ENCODE results near the gene ALG12.

The ALG12 gene

DNA sequence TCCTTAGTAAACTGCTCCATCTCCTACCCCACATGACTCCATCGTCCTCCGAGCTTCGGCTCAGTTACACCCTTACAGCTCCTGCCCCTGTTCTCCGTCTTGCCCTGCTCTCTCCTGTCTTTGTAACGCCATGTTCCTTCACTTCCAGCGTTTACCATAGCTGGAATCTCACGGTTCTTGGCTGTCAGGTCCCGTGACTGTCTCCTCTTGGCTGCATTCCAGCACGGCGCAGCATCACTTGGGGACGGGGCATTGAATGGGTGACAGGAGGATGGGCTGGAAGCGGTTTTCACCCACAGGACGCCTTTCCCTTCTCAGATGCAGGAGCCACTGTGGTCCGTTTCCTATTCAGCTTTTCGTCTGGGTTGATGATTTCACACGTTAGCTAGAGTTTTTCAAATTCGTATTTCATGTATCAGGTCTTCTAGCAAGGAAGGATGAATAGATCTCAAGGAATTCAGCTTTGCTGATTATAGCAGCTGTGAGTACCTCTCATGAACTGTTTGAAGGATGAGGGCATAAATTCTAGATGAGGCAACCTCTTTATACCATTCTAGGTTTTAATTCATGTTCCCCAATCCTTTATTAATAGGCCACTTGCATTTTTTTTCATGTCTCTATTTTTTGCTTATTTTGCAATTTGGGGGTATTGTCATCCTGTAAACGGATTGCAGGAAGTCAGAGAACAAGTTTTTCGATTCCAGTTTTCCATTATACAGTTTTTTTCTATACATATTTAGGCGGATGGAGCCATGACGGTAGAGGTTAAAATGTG is 35.5 kb downstream of the ALG12 start:
- H3K4me1 Mint-ChIP-seq (ENCODE audit: low read depth) = peaks cover 5% of the 10 kb centered on the region
- H3K36me3 Mint-ChIP-seq (ENCODE audit: low read depth) = peaks cover 68% of the 10 kb centered on the region
- H3K4me3 Mint-ChIP-seq = no peak overlapping the region
- intact Hi-C loops (cut with micrococcal nuclease) = no loop called here
- peaks cover 12% of the 10 kb centered on the region for H3K9me3 Mint-ChIP-seq
- no peak overlapping the region for H3K27ac Mint-ChIP-seq
- H3K27me3 Mint-ChIP-seq = no peaks in the 10 kb centered on the region

DNA sequence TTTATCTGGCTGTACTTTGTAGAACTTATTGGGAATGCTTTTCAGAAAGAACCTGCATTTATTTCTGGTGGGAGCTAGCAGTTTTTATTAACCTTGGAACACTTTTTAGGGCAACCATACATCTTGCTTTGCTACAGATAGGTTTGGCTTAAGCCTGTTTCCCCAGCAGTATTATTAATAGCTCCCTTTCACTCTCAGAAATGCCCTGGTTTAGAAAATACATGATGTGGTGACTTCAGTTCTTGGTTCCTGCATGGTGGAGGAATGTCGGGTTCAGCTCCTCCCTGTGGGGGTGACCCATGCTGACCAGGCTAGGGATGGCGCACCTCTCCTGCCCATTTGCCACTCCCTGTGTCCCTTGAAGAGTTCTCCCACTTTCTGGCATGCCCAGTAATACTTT is 36.4 kb downstream of the ALG12 start:
- H3K4me3 Mint-ChIP-seq = no peak overlapping the region
- intact Hi-C loops (cut with micrococcal nuclease) = no loop called here
- no peak overlapping the region for H3K27ac Mint-ChIP-seq
- no peaks in the 10 kb centered on the region for H3K27me3 Mint-ChIP-seq
- H3K4me1 Mint-ChIP-seq (ENCODE audit: low read depth) = peaks cover 5% of the 10 kb centered on the region
- H3K36me3 Mint-ChIP-seq (ENCODE audit: low read depth) = peaks cover 63% of the 10 kb centered on the region
- peaks cover 12% of the 10 kb centered on the region for H3K9me3 Mint-ChIP-seq

DNA sequence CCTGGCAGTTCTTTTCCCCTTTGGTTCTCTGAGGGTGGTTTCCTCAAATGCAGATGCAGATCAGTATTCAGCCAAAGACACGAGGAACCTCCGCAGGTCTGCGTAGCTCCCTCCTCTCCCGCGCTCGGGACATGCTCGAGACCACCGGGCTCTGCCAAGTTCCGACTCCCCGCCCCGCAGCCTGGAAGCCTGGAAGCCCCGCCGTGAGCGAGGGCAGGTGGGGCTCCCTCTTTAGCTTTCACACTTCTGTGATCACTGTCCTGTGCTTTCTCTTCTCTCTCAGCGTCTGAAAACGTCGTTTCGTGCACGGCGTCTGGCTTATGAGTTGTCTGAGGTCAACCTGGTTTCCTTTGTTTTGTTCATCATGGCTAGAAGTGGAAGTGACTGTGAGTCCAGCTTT is 38.0 kb downstream of the ALG12 start:
- H3K27ac Mint-ChIP-seq = no peak overlapping the region
- H3K4me1 Mint-ChIP-seq (ENCODE audit: low read depth) = peaks cover 5% of the 10 kb centered on the region
- intact Hi-C loops (cut with micrococcal nuclease) = no loop called here

DNA sequence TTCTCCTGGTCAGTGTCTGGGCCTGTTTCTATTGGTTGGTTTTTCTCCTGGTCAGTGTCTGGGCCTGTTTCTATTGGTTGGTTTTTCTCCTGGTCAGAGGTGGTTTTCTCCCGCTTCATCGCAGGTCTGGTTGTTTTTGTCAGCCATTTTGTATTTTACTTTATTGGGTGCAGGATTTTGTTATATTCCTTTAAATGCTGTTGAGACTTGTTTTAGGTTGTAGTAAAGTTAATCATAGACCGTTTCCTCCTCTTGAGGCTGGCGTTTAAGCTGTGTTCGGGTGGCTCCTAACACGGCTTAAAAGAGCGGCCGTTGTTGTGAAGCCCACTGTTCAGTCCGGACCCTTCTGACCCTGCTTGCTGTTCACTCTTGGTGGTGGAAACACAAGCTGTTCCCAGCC is 38.4 kb downstream of the ALG12 start:
- peaks cover 5% of the 10 kb centered on the region for H3K4me1 Mint-ChIP-seq (ENCODE audit: low read depth)
- peaks cover 57% of the 10 kb centered on the region for H3K36me3 Mint-ChIP-seq (ENCODE audit: low read depth)
- no peak overlapping the region for H3K4me3 Mint-ChIP-seq
- H3K27ac Mint-ChIP-seq = no peak overlapping the region
- no peaks in the 10 kb centered on the region for H3K9me3 Mint-ChIP-seq
- H3K27me3 Mint-ChIP-seq = no peaks in the 10 kb centered on the region
- intact Hi-C loops (cut with micrococcal nuclease) = no loop called here

More for the DNA sequence above, 38.0 kb downstream of the ALG12 start:
- Mint-ChIP-seq H3K9me3 (no peaks in the 10 kb centered on the region), H3K27me3 (no peaks in the 10 kb centered on the region), H3K4me3 (no peak overlapping the region), H3K36me3 (ENCODE audit: low read depth) (peaks cover 57% of the 10 kb centered on the region)

DNA sequence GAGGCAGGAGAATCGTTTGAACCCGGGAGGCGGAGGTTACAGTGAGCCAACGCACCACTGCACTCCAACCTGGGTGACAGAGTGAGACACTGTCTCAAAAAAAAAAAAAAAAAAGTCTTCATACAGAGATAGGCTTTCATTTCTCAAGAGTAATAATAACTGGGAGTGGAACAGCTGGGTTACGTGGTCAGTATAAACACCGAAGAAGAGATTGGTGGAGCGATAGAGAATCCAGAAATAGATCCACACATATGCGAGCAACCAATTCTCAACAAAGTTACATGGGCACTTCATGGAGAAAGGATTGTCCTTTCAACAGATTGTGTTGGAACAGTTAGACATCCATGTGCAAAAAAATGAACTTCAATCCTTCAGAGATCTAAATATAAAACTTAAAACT is 40.0 kb downstream of the ALG12 start:
- Mint-ChIP-seq H3K27me3 (no peaks in the 10 kb centered on the region), H3K36me3 (ENCODE audit: low read depth) (peaks cover 56% of the 10 kb centered on the region), H3K4me1 (ENCODE audit: low read depth) (peaks cover 5% of the 10 kb centered on the region), H3K4me3 (no peak overlapping the region), H3K27ac (no peak overlapping the region), H3K9me3 (no peaks in the 10 kb centered on the region)
- intact Hi-C loops (cut with micrococcal nuclease) = no loop called here

DNA sequence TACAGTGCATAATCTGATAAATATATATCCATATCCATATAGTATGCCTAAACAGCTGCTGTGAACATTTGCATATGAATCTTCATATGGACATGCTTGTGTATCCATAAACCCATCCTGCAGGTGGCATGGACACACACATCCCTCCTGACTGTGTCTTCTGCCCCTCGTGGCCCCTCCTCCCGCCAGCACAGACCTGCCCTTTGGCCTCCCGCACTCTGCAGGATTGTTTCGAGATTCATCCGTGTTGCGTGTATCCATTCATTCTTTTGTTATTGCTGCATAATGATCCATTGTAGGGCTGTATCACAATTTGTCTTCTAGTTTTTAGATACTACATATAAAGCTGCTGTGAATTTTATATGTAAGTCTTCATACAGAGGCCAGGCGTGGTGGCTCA is 40.6 kb downstream of the ALG12 start:
- Mint-ChIP-seq H3K27me3 (no peaks in the 10 kb centered on the region), H3K27ac (no peak overlapping the region), H3K9me3 (no peaks in the 10 kb centered on the region), H3K4me1 (ENCODE audit: low read depth) (peaks cover 4% of the 10 kb centered on the region), H3K4me3 (no peak overlapping the region), H3K36me3 (ENCODE audit: low read depth) (peaks cover 54% of the 10 kb centered on the region)
- intact Hi-C loops (cut with micrococcal nuclease) = no loop called here

DNA sequence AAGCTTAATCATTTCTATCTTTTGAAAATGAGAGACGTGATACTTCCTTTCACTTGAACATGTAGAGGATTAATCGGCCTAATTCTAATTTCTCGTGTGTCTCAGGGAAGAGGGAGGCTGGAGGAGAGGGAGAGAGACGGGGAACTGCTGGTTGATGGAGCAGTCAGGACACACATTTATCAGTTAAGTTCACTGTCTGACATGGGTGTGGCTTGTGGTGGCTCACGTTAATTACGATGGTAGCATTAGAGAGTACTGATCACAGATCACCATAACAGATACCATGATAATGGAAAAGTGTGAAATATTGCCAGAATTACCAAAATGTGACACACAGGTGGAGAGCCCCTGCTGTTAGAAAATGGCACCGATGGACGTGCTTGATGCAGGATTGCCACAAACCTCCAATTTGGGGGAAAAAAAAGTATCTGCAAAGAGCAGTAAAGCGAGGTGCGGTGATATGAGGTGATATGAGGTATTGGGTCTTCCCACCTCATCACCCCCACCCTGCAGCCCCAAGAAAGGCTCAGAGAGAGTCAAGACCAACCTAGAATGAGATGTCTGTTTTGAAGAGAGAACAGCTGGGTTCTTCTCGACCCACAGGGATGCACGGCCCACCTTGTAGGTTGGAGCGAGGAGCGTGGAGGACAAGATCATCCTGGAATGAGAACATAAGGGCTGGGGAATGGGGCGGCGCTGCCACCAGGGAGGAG is 44.9 kb downstream of the ALG12 start:
- Mint-ChIP-seq H3K36me3 (ENCODE audit: low read depth) (peaks cover 61% of the 10 kb centered on the region), H3K4me3 (no peak overlapping the region), H3K27me3 (no peaks in the 10 kb centered on the region), H3K9me3 (peaks cover 18% of the 10 kb centered on the region), H3K4me1 (ENCODE audit: low read depth) (peaks cover 6% of the 10 kb centered on the region), H3K27ac (peak overlapping the region; percentile 37)
- intact Hi-C loops (cut with micrococcal nuclease) = no loop called here

DNA sequence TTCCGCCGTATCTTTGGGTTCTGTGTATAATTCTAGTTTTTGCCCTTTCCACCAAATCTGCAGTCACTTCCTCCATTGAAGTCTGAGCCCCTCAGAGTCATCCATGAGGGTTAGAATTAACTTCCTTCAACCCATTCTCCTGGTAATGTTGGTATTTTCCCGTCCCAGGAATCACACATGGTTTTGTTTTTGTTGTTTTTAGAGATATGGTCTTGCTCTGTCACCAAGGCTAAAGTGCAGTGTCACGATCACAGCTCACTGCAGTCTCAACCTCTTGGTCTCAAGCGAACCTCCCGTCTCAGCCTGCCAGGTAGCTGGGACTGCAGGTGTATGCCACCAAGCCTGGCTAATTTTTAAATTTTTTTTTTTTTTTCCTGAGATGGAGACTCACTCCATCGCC is 45.9 kb downstream of the ALG12 start:
- intact Hi-C loops (cut with micrococcal nuclease) = no loop called here
- no peak overlapping the region for H3K27ac Mint-ChIP-seq
- H3K9me3 Mint-ChIP-seq = peaks cover 20% of the 10 kb centered on the region
- H3K4me1 Mint-ChIP-seq (ENCODE audit: low read depth) = peaks cover 6% of the 10 kb centered on the region
- no peak overlapping the region for H3K4me3 Mint-ChIP-seq
- no peaks in the 10 kb centered on the region for H3K27me3 Mint-ChIP-seq
- H3K36me3 Mint-ChIP-seq (ENCODE audit: low read depth) = peaks cover 61% of the 10 kb centered on the region

DNA sequence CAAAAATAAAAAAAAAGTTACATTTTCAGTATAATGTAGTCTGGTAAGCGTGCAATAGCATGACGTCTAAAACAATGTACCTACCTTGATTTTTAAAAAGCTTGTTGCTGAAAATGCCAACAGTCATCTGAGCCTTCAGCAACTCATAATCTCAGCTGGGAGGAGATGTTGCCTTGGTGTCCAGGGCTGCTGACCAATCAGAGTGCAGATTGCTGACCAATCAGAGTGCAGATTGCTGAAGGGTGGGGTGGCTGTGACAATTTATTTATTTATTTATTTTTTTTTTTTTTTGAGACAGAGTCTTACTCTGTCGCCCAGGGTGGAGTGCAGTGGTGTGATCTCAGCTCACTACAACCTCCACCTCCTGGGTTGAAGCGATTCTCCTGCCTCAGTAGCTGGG is 46.8 kb downstream of the ALG12 start:
- Mint-ChIP-seq H3K27me3 (no peaks in the 10 kb centered on the region), H3K4me1 (ENCODE audit: low read depth) (peaks cover 15% of the 10 kb centered on the region), H3K4me3 (no peak overlapping the region), H3K36me3 (ENCODE audit: low read depth) (peaks cover 66% of the 10 kb centered on the region), H3K9me3 (peaks cover 28% of the 10 kb centered on the region), H3K27ac (no peak overlapping the region)
- intact Hi-C loops (cut with micrococcal nuclease) = no loop called here

DNA sequence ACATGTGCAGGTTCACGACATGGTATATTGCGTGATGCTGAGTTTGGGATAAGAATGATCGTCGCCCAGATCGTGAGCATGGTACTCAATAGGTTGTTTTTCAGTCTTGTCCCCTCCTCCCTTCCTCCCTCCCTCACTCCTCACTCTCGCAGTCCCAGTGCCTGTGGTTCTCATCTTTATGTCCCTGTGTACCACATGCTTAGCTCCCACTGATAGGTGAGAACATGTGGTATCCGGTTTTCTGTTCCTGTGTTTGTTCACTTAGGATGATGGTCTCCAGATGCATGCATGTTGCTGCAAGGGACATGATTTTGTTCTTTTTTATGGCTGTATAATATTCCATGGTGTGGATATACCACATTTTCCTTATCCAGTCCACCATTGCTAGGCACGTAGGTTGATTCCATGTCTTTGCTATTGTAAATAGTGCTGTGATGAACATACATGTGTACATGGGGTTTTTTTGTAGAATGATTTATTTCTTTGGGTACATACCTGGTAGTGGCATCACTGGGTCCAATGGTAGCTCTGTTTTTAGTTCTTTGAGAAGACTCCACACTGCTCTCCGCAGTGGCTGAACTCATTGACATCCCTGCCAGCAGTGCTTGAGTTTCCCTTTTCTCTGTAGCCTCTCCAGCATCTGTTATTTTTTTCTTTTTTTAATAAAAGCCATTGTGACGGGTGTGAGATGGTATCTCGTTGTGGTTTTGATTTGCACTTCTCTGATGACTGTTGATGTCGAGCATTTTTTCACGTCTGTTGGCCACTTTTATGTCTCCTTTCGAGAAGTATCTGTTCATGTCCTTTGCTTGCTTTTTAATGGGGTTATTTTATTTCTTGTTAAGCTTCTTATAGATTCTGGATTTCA is 48.2 kb downstream of the ALG12 start:
- intact Hi-C loops (cut with micrococcal nuclease) = no loop called here
- H3K4me1 Mint-ChIP-seq (ENCODE audit: low read depth) = peaks cover 15% of the 10 kb centered on the region
- no peak overlapping the region for H3K27ac Mint-ChIP-seq
- no peak overlapping the region for H3K4me3 Mint-ChIP-seq
- peaks cover 72% of the 10 kb centered on the region for H3K36me3 Mint-ChIP-seq (ENCODE audit: low read depth)
- H3K9me3 Mint-ChIP-seq = peaks cover 40% of the 10 kb centered on the region
- H3K27me3 Mint-ChIP-seq = no peaks in the 10 kb centered on the region

DNA sequence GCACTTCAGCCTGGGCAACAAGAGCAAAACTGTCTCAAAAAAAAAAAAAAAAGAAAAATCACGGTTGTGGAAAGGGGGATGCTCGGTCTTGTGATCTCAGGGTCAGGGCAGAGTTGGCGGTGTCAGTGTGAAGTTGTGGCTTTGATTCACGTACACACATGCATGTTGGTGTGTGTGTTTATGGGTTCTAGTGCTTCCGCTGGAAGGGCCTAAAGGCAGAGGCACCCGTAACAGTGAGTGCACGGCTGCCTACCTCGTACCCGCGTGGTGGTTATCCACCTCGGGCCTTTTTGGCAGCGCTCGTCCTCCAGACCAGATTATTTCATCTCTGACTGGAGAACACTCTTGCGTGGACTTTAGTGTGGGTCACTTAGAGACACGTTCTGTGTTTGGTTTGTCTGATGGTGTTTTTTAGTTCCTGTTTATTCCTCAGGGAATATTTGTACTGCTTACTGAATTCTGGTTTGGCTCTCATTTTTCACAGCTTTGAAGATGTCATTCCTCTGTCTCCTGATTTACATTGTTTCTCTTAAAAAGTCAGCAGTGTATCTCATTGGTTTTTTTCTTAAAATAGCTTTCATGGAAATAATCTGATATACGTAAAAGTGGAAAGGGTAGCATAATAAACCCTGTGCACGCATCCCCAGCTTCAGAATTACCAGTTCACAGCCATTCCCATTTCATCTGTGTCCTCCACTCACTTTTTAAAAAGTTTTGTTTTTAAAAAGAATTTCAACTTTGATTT is 49.0 kb downstream of the ALG12 start:
- peaks cover 40% of the 10 kb centered on the region for H3K9me3 Mint-ChIP-seq
- peaks cover 69% of the 10 kb centered on the region for H3K36me3 Mint-ChIP-seq (ENCODE audit: low read depth)
- no peak overlapping the region for H3K4me3 Mint-ChIP-seq
- intact Hi-C loops (cut with micrococcal nuclease) = no loop called here
- H3K27ac Mint-ChIP-seq = no peak overlapping the region
- no peaks in the 10 kb centered on the region for H3K27me3 Mint-ChIP-seq
- peaks cover 15% of the 10 kb centered on the region for H3K4me1 Mint-ChIP-seq (ENCODE audit: low read depth)

DNA sequence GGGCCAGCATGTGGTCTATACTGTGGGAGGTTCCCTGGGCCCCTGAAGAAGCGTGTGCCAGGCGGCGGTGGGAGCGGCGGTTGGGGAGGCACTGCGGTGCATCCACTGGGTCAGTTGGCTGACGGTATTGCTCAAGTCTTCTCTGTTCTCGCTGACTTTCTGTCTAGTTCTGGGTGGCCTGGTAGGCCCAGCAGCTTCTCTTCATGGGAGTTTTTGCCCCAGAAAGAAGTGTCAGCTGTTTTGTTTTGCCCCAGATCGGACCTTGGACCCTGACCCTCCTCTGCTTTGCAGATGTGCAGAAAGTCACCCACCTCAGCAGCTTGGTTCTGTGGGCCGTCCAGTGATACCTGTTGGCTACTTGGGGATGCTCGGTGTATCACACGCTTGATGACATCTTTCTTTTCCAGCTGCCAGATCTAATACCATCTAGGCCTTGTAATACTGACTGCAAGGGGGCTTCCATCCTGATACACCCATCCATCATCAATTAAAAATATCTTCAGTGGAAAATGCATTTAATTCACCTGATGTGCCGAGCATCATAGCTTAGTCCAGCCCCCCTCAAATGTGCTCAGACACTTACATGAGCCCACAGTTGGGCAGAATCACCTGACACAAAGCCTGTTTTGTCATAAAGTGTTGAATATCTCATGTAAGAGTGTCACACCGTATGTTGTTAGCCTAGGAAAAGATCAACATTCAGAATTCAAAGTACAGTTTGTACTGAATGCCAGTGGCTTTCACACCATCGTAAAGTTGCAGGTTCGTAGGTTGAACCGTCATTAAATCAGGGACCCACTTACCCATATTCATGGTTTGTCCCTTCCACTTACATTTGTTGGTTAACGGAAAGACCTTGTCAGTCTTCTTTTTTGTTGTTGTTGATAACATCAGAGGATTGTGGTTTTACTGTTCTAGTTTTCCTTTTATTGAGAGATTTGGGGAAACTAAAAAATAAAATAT is 50.7 kb downstream of the ALG12 start:
- peaks cover 40% of the 10 kb centered on the region for H3K9me3 Mint-ChIP-seq
- peaks cover 56% of the 10 kb centered on the region for H3K36me3 Mint-ChIP-seq (ENCODE audit: low read depth)
- intact Hi-C loops (cut with micrococcal nuclease) = no loop called here
- no peak overlapping the region for H3K4me3 Mint-ChIP-seq
- no peak overlapping the region for H3K27ac Mint-ChIP-seq
- peaks cover 24% of the 10 kb centered on the region for H3K4me1 Mint-ChIP-seq (ENCODE audit: low read depth)
- no peaks in the 10 kb centered on the region for H3K27me3 Mint-ChIP-seq

DNA sequence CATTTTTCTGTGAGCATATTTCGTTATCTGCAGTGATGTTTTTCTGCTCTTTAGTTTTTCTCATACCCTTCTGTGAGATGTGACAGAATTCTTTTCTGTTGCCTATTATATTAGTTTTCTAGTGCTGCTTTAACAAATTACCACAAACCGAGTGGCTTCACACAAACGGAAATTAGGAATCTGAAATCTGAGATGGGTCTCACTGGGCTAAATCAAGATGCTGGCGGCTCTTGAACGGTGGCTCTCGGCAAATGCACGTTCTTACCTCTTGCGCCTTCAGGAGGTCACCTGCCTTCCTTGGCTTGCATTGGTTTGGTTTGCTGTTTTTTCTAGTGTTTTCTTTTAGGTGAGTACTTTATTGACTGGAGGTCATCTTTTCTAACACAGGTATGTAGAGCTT is 51.6 kb downstream of the ALG12 start:
- Mint-ChIP-seq H3K27me3 (no peaks in the 10 kb centered on the region), H3K4me3 (no peak overlapping the region), H3K4me1 (ENCODE audit: low read depth) (peaks cover 28% of the 10 kb centered on the region), H3K27ac (no peak overlapping the region), H3K36me3 (ENCODE audit: low read depth) (peaks cover 56% of the 10 kb centered on the region), H3K9me3 (peaks cover 40% of the 10 kb centered on the region)
- intact Hi-C loops (cut with micrococcal nuclease) = no loop called here

All from dendritic cell treated with granulocyte-macrophage colony-stimulating factor and Interleukin-4, amounts not matched to agents 40 ng/mL and 50 ng/mL, for 4 days (primary cell).